ENCODE results near the gene ZDHHC12.

ZDHHC12 gene

DNA sequence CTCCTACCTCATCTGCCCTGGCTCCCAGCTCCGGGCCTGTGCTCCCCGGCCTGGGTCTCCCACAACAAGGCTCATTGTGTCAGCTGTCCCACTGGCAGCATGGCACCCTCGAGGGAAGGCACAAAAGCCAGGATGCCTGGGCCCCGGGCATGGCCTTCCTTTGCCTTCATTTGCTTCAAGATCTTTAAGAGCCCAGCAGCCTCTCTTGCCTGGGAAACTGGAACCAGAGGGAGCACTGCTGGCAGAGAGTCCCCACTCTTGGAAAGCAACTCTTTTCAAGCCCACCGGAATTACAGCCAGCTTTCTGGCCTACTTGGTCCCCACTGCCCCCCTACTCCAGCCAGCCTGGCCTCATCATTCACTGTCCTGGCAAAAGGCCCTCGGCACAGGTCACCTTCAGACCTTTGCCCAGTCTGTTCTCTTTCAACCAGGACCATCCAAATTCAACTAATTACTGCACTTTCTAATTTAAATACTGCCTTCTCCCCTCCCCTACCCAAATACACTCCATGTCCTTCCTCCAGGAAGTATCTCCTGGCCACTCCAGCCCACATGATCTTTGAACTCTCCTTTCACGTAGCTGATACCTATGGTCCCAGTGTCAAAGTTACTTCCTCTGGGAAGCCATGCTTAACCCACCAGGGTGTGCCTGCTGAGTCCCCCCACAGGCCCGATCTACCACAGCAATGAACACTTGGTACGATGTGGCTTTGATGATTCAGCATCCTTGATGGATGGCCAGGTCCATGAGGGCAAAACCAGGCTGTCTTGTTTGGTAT lies 38.9 kb upstream of the ZDHHC12 start:
- Histone ChIP-seq H3K27me3 (ENCODE audit: control insufficient read depth in 1 of 2, insufficient read depth in 2 of 2, low read length in 2 of 2) (no peaks in the 10 kb centered on the region), H3K9ac (ENCODE audit: low read depth in 1 of 2, low read length in 2 of 2) (no peak overlapping the region), H3K9me3 (ENCODE audit: control insufficient read depth in 1 of 2, low read length in 2 of 2) (no peaks in the 10 kb centered on the region), H3K27ac (ENCODE audit: low read depth, low read length) (no peak overlapping the region), H3K4me3 (ENCODE audit: low read depth in 1 of 2, low read length in 2 of 2) (no peak overlapping the region), H3K36me3 (ENCODE audit: control insufficient read depth in 1 of 2, insufficient read depth in 2 of 2, low read length in 2 of 2) (peaks cover 3 to 11% of the 10 kb centered on the region in 2 donors), H3K4me1 (ENCODE audit: control insufficient read depth in 1 of 2, insufficient read depth in 2 of 2, low read length in 2 of 2) (peaks cover 8 to 11% of the 10 kb centered on the region in 2 donors)

DNA sequence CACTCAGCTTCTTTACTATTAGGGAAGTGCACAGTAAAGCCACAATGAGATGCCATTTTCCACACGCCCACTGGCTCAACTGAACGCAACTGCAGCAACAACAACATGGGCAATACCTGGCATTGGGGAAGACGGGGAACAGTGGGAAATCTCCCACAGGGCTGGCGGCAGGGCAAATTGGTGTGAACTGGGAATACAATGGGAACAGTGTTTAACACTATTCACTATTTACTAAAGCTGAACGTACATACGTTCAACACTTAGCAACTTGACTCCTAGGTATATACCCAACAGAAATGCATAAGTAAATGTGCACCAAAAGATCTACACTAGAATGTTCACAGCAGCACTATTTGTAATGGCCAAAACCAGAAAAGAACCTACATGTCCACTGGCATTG lies 33.7 kb upstream of the ZDHHC12 start:
- no peak overlapping the region for H3K27ac ChIP-seq (ENCODE audit: low read depth, low read length)

DNA sequence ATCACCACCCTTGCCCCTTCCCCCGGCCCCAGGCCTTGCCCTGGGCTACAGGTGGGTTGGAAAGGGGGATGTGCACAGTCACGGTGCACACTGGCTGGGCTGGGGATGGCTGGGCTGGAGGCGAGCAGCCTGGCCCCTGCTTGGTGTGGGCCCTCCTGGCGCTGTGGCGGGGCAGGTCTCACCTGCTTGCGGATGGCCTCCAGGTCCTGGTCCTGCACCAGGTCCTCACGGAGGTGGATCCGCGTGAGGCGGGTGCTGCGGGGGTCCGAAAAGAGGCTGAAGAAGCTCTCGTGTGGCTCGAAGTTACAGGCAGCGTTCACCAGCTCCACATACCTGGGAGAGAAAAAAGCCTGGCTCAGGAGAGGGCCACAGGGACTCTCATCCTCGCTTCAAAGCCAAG lies 29.7 kb upstream of the ZDHHC12 start:
- Histone ChIP-seq H3K9ac (ENCODE audit: low read depth in 1 of 2, low read length in 2 of 2) (no peak overlapping the region), H3K4me3 (ENCODE audit: low read depth in 1 of 2, low read length in 2 of 2) (no peak overlapping the region), H3K27ac (ENCODE audit: low read depth, low read length) (no peak overlapping the region), H3K9me3 (ENCODE audit: control insufficient read depth in 1 of 2, low read length in 2 of 2) (no peaks in the 10 kb centered on the region), H3K27me3 (ENCODE audit: control insufficient read depth in 1 of 2, insufficient read depth in 2 of 2, low read length in 2 of 2) (no peaks in the 10 kb centered on the region), H3K36me3 (ENCODE audit: control insufficient read depth in 1 of 2, insufficient read depth in 2 of 2, low read length in 2 of 2) (peaks cover 23 to 55% of the 10 kb centered on the region in 2 donors), H3K4me1 (ENCODE audit: control insufficient read depth in 1 of 2, insufficient read depth in 2 of 2, low read length in 2 of 2) (no peaks in the 10 kb centered on the region)

More for the DNA sequence above, 33.7 kb upstream of the ZDHHC12 start:
- H3K9me3 ChIP-seq (ENCODE audit: control insufficient read depth in 1 of 2, low read length in 2 of 2) = no peaks in the 10 kb centered on the region
- no peaks in the 10 kb centered on the region for H3K27me3 ChIP-seq (ENCODE audit: control insufficient read depth in 1 of 2, insufficient read depth in 2 of 2, low read length in 2 of 2)
- no peak overlapping the region for H3K9ac ChIP-seq (ENCODE audit: low read depth in 1 of 2, low read length in 2 of 2)
- H3K4me3 ChIP-seq (ENCODE audit: low read depth in 1 of 2, low read length in 2 of 2) = no peak overlapping the region
- peaks cover 9 to 31% of the 10 kb centered on the region in 2 donors for H3K36me3 ChIP-seq (ENCODE audit: control insufficient read depth in 1 of 2, insufficient read depth in 2 of 2, low read length in 2 of 2)
- H3K4me1 ChIP-seq (ENCODE audit: control insufficient read depth in 1 of 2, insufficient read depth in 2 of 2, low read length in 2 of 2) = peaks cover 0 to 2% of the 10 kb centered on the region in 2 donors

DNA sequence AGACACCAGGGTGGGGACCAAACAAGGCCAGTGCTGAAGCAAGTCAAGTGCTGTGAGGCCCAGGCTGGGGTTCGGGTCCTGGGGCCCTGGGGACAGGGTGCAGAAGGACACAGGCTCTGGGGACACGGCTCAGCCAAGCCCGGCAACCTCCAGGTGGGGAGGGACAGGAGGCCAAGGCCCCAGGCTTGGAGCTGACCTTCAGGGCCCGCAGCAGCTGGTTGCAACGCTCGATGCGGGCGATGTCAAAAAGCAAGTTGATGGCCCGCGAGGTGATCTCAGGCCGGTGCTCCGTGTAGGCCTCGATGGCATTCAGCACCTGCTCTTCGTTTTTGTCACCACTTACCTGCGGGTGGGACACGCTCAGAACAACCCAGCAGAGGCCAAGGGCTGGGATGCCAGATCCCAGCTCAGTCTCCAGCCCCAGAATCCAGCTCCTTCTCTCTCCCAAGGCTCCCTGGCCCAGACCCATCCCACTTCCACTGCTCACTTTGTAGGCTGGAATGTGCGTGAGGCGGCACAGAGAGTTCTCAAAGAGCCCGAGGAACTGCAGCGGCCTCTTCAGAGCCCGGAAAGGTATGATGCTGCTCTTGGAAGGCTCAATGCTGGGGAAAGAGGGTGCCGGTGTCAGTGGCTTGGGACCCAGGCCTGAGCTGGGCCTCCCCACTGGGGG lies 27.1 kb upstream of the ZDHHC12 start:
- Histone ChIP-seq H3K9ac (ENCODE audit: low read depth in 1 of 2, low read length in 2 of 2) (no peak overlapping the region), H3K27me3 (ENCODE audit: control insufficient read depth in 1 of 2, insufficient read depth in 2 of 2, low read length in 2 of 2) (no peaks in the 10 kb centered on the region), H3K4me1 (ENCODE audit: control insufficient read depth in 1 of 2, insufficient read depth in 2 of 2, low read length in 2 of 2) (no peaks in the 10 kb centered on the region), H3K4me3 (ENCODE audit: low read depth in 1 of 2, low read length in 2 of 2) (no peak overlapping the region), H3K9me3 (ENCODE audit: control insufficient read depth in 1 of 2, low read length in 2 of 2) (no peaks in the 10 kb centered on the region), H3K27ac (ENCODE audit: low read depth, low read length) (no peak overlapping the region), H3K36me3 (ENCODE audit: control insufficient read depth in 1 of 2, insufficient read depth in 2 of 2, low read length in 2 of 2) (peaks cover 23 to 55% of the 10 kb centered on the region in 2 donors)

DNA sequence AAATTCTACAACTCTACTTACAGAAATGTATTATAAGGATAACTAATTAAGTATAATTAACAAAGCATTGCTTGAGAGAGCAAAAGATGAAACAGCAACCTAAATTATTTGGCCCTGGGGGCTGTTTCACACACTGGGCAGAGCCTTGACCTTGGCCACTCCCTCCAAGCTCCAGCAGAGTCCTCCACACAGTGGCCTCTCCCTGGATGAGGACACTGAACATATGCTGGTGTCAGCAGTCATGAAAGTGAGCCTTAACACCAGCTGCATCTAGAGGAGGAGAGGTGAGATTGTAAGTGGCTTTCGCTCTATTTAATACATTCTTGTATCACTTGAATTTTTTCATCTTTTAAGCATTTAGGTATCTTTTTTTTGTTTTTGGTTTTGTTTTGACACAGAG lies 23.3 kb upstream of the ZDHHC12 start:
- no peak overlapping the region for H3K4me3 ChIP-seq (ENCODE audit: low read depth in 1 of 2, low read length in 2 of 2)
- no peaks in the 10 kb centered on the region for H3K4me1 ChIP-seq (ENCODE audit: control insufficient read depth in 1 of 2, insufficient read depth in 2 of 2, low read length in 2 of 2)
- H3K36me3 ChIP-seq (ENCODE audit: control insufficient read depth in 1 of 2, insufficient read depth in 2 of 2, low read length in 2 of 2) = peaks cover 12 to 24% of the 10 kb centered on the region in 2 donors
- no peaks in the 10 kb centered on the region for H3K9me3 ChIP-seq (ENCODE audit: control insufficient read depth in 1 of 2, low read length in 2 of 2)
- no peak overlapping the region for H3K27ac ChIP-seq (ENCODE audit: low read depth, low read length)
- no peaks in the 10 kb centered on the region for H3K27me3 ChIP-seq (ENCODE audit: control insufficient read depth in 1 of 2, insufficient read depth in 2 of 2, low read length in 2 of 2)
- H3K9ac ChIP-seq (ENCODE audit: low read depth in 1 of 2, low read length in 2 of 2) = no peak overlapping the region

DNA sequence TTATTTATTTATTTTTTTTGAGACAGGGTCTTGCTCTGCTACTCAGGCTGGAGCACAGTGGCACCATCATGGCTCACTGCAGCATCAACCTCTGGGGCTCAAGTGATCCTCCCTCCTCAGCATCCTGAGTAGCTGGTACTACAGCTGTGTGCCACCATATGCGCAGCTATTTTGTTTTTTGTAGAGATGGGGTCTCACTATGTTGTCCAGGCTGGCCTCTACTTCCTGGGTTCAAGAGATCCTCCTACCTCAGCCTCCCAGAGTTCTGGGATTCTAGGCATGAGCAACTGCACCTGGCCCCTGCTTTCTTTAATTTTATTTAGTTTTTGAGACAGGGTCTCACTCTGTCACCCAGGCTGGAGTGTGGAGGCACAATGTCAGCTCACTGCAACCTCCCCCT lies 19.5 kb upstream of the ZDHHC12 start:
- Histone ChIP-seq H3K27ac (ENCODE audit: low read depth, low read length) (no peak overlapping the region), H3K27me3 (ENCODE audit: control insufficient read depth in 1 of 2, insufficient read depth in 2 of 2, low read length in 2 of 2) (no peaks in the 10 kb centered on the region), H3K9me3 (ENCODE audit: control insufficient read depth in 1 of 2, low read length in 2 of 2) (no peaks in the 10 kb centered on the region), H3K4me3 (ENCODE audit: low read depth in 1 of 2, low read length in 2 of 2) (no peak overlapping the region), H3K36me3 (ENCODE audit: control insufficient read depth in 1 of 2, insufficient read depth in 2 of 2, low read length in 2 of 2) (peaks cover 7 to 26% of the 10 kb centered on the region in 2 donors), H3K9ac (ENCODE audit: low read depth in 1 of 2, low read length in 2 of 2) (no peak overlapping the region), H3K4me1 (ENCODE audit: control insufficient read depth in 1 of 2, insufficient read depth in 2 of 2, low read length in 2 of 2) (no peaks in the 10 kb centered on the region)

DNA sequence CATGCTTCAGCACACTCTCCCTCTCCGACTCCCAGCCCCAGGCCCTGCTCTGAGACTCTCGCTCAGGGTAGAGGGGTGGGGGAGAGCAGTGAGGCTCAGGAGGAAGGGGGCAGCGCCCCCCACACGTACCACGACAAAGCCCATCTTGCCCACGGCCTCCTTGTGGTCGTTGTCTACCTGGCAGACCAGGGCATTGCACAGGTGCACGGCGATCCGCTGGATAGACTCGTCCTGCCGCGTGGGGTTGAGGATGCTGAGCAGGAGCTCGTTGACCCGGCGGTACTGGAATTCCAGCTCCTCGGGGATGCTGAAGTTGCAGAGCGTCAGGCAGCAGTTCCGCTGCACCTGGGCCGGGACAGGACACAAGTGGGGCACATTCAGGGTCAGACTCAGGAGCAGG lies 18.5 kb upstream of the ZDHHC12 start:
- H3K4me1 ChIP-seq (ENCODE audit: control insufficient read depth in 1 of 2, insufficient read depth in 2 of 2, low read length in 2 of 2) = no peaks in the 10 kb centered on the region
- H3K9ac ChIP-seq (ENCODE audit: low read depth in 1 of 2, low read length in 2 of 2) = no peak overlapping the region
- H3K9me3 ChIP-seq (ENCODE audit: control insufficient read depth in 1 of 2, low read length in 2 of 2) = no peaks in the 10 kb centered on the region
- peaks cover 7 to 27% of the 10 kb centered on the region in 2 donors for H3K36me3 ChIP-seq (ENCODE audit: control insufficient read depth in 1 of 2, insufficient read depth in 2 of 2, low read length in 2 of 2)
- no peaks in the 10 kb centered on the region for H3K27me3 ChIP-seq (ENCODE audit: control insufficient read depth in 1 of 2, insufficient read depth in 2 of 2, low read length in 2 of 2)
- H3K4me3 ChIP-seq (ENCODE audit: low read depth in 1 of 2, low read length in 2 of 2) = no peak overlapping the region
- no peak overlapping the region for H3K27ac ChIP-seq (ENCODE audit: low read depth, low read length)

DNA sequence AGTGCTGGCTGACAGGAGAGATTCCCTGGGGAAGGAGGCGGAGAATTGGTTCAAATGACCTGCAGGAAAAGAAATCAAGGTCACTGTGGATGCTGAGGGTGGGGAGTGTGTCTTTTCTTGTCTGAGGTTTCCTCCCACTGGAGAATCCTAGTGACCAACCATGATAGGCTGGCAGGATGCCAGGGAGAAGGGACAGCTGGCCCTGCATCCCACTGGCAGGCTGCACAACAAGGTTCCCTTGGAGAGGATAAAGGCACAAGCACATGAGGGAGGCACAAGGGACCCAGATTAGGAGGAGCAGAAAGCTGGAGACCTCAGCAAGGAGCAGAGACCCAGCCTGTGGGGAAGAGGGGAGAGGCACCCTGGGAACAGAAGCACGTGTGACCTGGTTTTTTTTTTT lies 11.4 kb upstream of the ZDHHC12 start:
- no peaks in the 10 kb centered on the region for H3K27me3 ChIP-seq (ENCODE audit: control insufficient read depth in 1 of 2, insufficient read depth in 2 of 2, low read length in 2 of 2)
- H3K27ac ChIP-seq (ENCODE audit: low read depth, low read length) = no peak overlapping the region
- no peaks in the 10 kb centered on the region for H3K9me3 ChIP-seq (ENCODE audit: control insufficient read depth in 1 of 2, low read length in 2 of 2)
- no peak overlapping the region for H3K9ac ChIP-seq (ENCODE audit: low read depth in 1 of 2, low read length in 2 of 2)
- H3K4me3 ChIP-seq (ENCODE audit: low read depth in 1 of 2, low read length in 2 of 2) = no peak overlapping the region
- peaks cover 0 to 50% of the 10 kb centered on the region in 2 donors for H3K36me3 ChIP-seq (ENCODE audit: control insufficient read depth in 1 of 2, insufficient read depth in 2 of 2, low read length in 2 of 2)
- H3K4me1 ChIP-seq (ENCODE audit: control insufficient read depth in 1 of 2, insufficient read depth in 2 of 2, low read length in 2 of 2) = peaks cover 0 to 3% of the 10 kb centered on the region in 2 donors

DNA sequence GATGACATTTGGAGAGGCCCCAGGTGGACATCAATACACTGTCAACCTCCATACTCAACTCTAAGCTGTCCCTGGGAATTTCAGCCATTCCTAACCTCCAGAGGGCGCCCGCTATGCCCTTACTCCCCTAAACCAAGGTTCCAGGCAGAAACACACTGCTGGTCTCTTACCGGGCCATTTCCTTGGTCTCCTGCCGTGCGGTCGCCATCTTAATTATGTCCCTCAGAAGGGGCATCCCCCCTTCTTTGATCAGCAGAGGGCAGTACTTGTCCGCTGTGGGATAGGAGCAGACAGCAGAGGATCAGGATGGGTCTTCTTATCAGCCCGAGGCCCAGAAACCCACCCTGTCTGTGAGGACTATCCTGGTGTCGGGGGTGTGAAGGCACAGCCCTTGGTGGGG lies 9.3 kb upstream of the ZDHHC12 start:
- Histone ChIP-seq H3K4me3 (ENCODE audit: low read depth in 1 of 2, low read length in 2 of 2) (no peak overlapping the region), H3K4me1 (ENCODE audit: control insufficient read depth in 1 of 2, insufficient read depth in 2 of 2, low read length in 2 of 2) (peaks cover 0 to 3% of the 10 kb centered on the region in 2 donors), H3K27ac (ENCODE audit: low read depth, low read length) (no peak overlapping the region), H3K36me3 (ENCODE audit: control insufficient read depth in 1 of 2, insufficient read depth in 2 of 2, low read length in 2 of 2) (peaks cover 0 to 47% of the 10 kb centered on the region in 2 donors), H3K9ac (ENCODE audit: low read depth in 1 of 2, low read length in 2 of 2) (no peak overlapping the region), H3K27me3 (ENCODE audit: control insufficient read depth in 1 of 2, insufficient read depth in 2 of 2, low read length in 2 of 2) (no peaks in the 10 kb centered on the region), H3K9me3 (ENCODE audit: control insufficient read depth in 1 of 2, low read length in 2 of 2) (no peaks in the 10 kb centered on the region)

DNA sequence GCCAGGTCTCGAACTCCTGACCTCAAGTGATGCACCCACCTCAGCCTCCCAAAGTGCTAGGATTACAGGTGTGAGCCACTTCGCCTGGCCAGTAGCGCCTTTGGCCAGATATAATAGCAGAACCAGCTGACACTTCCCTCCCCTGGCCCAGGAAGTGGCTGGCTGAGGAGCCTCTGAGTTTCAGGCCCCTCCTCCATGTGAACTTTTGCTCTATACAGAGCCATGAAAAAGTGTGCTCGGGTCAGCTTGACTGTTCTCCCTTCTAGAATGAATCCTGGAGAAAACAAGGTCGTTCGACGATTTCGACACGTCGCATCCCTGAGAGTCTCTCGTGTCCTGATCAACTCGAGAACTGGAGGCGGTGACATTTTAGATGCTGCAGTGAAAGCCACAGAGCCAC lies 8.6 kb upstream of the ZDHHC12 start:
- Histone ChIP-seq H3K9ac (ENCODE audit: low read depth in 1 of 2, low read length in 2 of 2) (no peak overlapping the region), H3K27ac (ENCODE audit: low read depth, low read length) (no peak overlapping the region), H3K9me3 (ENCODE audit: control insufficient read depth in 1 of 2, low read length in 2 of 2) (no peaks in the 10 kb centered on the region), H3K27me3 (ENCODE audit: control insufficient read depth in 1 of 2, insufficient read depth in 2 of 2, low read length in 2 of 2) (no peaks in the 10 kb centered on the region), H3K4me3 (ENCODE audit: low read depth in 1 of 2, low read length in 2 of 2) (no peak overlapping the region), H3K36me3 (ENCODE audit: control insufficient read depth in 1 of 2, insufficient read depth in 2 of 2, low read length in 2 of 2) (peaks cover 0 to 47% of the 10 kb centered on the region in 2 donors), H3K4me1 (ENCODE audit: control insufficient read depth in 1 of 2, insufficient read depth in 2 of 2, low read length in 2 of 2) (peaks cover 0 to 3% of the 10 kb centered on the region in 2 donors)
